NCI-H128 (cell line): Measurements from ENCODE around the gene CST7.
A peak's percentile ranks its signal among the peaks of the same experiment; 100 is the strongest.
"Not testable (repeated sequence)": the region's sequence is repeated elsewhere in the genome, so short reads cannot be mapped to it uniquely, and the experiment has no call there.

Source experiments
- DNase-seq: peaks from one replicate; lab custom pipeline; 2025; ENCODE audit not compliant: unreplicated experiment; lab: John Stamatoyannopoulos, UW

CST7 gene

GRCh38 chr20:24948939-24949679 is at the start of gene CST7:
CST7 (plus strand) TSS chr20:24949269; CDS start chr20:24949506, 237 bp downstream.
- DNase-seq, result no peak

- no peak for DNase-seq
Measured at GRCh38 chr20:24906806-24907205, 42.3 kb upstream of the CST7 start.

GRCh38 chr20:24908642-24909041 is 40.4 kb upstream of the CST7 start:
- no peak for DNase-seq

- no peak for DNase-seq
Measured at GRCh38 chr20:24909086-24909780, 39.8 kb upstream of the CST7 start.

GRCh38 chr20:24909861-24910260 is 39.2 kb upstream of the CST7 start:
- no peak for DNase-seq

- no peak for DNase-seq
Measured at GRCh38 chr20:24910461-24910860, 38.6 kb upstream of the CST7 start.

GRCh38 chr20:24911461-24911860 is 37.6 kb upstream of the CST7 start:
- no peak for DNase-seq

- no peak for DNase-seq
Measured at GRCh38 chr20:24912397-24913075, 36.5 kb upstream of the CST7 start.

GRCh38 chr20:24913076-24913628 is 35.9 kb upstream of the CST7 start:
- no peak for DNase-seq

- no peak for DNase-seq
Measured at GRCh38 chr20:24914388-24915241, 34.5 kb upstream of the CST7 start.

GRCh38 chr20:24915440-24915839 is 33.6 kb upstream of the CST7 start:
- no peak for DNase-seq

- DNase-seq, result no peak
Measured at GRCh38 chr20:24915892-24916291, 33.2 kb upstream of the CST7 start.

GRCh38 chr20:24916412-24916811 is 32.7 kb upstream of the CST7 start:
- no peak for DNase-seq

GRCh38 chr20:24917056-24917455 is 32.0 kb upstream of the CST7 start:
- DNase-seq, result no peak

- DNase-seq, result peak; percentile 38
Measured at GRCh38 chr20:24917797-24918578, 31.1 kb upstream of the CST7 start.

GRCh38 chr20:24918579-24919566 is 30.2 kb upstream of the CST7 start:
- no peak for DNase-seq

GRCh38 chr20:24919665-24920064 is 29.4 kb upstream of the CST7 start:
- not testable (repeated sequence) for DNase-seq

GRCh38 chr20:24920706-24921105 is 28.4 kb upstream of the CST7 start:
- DNase-seq, result not testable (repeated sequence)

GRCh38 chr20:24929259-24929658 is 19.8 kb upstream of the CST7 start:
- not testable (repeated sequence) for DNase-seq
